ENCODE measurements around the gene IPO8.
"Not testable (repeated sequence)": the region's sequence is repeated elsewhere in the genome, so short reads cannot be mapped to it uniquely, and the experiment has no call there.

IPO8 gene

DNA sequence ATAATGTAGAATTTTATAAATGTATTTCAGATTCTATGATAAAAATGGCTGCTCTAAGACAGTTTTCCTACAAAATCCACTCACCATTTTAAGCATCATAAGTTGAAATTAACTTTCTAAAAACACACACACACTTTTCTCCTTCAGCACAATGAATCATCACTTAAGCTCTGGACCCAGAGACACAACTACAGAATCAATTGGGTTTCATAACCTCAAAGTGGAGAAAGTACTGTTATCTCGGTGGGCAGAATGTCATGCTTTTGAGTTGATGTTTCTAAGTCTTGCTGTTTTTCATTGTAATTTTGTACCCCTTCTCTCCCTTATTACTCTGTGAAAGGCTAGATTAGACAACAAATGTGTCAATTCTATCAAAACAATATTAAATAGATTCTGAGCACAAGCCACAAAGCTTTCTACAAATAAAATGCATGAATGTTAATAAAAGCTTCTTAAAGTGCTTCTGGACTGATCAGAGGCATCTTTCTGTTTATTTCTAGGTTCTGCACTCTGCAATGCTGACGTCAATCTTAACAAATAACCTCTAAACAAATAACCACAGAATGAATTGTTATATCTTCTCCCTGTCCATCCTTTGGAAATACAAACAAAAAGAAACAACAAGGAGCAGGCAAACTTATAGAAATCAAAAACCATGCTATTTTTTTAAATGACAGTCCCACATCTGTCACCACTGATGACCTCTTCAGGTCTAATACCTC lies 8.2 kb downstream of the IPO8 start:
- DNase-seq (ENCODE audit: low spot score): no peak

DNA sequence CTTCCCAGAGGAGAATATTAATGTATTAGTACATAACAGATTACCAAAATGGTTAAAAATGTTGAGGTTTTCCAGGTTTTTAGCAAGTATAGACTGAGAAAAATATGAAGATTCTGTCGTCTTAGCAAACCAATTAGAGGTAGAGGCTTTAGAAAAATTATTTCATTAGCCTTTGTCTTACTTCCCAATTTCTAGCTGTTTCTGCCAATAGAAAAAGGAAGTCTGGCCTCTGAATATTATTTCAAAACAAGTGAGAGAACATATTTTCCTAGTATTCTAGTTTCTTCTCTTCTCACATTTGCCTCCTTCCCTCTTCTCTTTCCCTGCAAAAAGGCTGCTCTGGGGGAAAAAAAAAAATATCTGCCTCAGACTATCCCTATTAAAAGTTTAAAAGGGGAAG lies 16.4 kb downstream of the IPO8 start:
- no peak for DNase-seq (ENCODE audit: low spot score)

DNA sequence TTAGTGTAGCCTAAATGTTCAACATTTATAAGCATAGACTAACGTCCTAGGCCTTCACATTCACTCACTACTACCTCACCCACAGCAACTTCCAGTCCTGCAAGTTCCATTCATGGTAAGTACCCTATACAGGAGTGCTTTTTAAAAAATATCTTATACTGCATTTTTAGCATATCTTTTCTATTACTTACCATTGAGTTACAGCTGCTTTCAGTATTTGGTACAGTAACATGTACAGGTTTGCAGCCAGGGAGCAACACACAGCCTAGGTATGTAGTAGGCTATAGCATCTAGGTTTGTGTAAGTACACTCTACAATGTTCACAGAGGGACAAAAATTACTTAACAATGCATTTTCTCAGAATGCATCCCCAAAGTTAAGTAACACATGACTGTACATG lies 17.4 kb downstream of the IPO8 start:
- no peak for DNase-seq (ENCODE audit: low spot score)

DNA sequence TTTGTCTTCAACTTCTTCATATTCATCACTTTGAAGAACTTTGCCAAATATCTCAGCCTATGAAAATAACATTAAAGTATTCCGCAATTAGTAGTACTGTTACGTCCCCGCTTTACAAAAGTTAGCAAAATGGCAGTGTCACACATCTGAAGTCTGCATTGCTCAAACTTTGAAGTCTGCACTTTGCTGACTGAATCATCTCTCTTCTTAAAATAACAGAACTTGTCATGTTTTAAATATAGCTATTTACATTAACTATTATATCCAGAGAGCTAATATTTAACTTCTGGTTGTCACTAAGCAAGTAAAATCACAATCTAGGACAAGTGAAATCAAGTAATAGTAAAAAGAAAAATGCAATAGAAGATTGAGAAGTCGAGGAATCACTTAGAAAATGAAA lies 34.5 kb downstream of the IPO8 start:
- no peak for DNase-seq (ENCODE audit: low spot score)

DNA sequence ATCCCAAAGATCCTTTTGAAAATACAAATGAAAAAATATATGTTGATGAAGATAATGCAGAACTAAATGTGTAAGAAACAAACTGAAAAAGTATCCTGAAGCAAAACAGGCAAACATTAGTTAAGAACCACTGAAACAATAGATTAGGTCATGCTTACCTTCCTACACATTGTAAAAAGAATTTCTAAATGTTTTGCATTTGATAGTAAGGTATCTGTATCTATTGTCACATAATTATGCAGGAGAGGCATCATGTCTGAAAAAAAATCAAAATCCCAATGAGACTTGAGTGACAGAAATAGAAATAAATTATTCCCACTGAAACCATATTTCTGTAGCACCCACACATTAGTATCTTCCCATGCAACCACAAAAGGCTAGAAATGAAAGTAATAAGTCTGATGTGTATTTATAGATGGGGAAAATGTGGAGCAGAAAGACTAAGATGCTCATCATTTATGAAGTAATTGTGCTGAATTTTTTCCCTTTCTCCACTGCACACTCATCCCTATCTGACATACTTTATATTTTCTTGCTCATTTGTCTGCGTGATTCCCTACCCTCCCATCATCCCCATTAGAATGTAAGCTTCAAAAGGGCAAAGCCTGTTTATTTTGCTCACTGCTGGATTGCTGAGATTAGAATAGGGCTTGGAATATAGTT lies 43.5 kb downstream of the IPO8 start:
- DNase-seq (ENCODE audit: low spot score): no peak

DNA sequence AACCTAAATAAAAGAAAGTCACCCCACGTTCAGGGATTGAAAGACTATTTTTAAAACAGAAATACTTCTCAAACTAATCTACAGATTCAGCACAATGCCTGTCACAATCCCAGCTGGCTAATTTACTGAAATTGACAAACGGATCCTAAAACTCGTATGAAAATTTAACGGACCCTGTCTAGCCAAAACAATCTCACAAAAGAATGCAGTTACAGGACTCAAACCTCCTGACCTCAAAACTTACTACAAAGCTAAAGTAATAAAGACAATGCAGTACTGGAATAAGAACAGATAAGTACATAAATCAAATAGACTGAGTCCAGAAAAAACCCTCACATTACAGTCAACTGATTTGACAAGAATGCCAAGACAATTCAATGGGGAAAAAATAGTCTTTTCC lies 48.8 kb downstream of the IPO8 start:
- DNase-seq (ENCODE audit: low spot score): no peak

DNA sequence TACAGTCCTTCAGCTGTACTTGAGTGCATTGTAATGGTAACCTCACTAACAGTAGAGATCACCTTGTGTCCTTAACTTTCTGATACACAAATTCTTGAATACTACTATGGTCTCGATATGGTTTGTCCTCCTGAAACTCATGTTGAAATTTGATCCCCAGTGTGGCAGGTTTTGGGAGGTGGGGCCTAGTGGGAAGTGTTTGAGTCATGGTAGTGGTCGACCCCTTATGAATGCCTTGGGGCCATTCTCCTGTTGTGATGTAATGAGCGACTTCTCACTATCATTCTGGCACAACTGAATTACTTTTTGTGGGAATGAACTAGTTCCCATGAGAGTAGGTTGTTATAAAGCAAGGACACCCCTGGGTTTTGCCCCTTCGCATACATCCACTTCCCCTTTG lies 52.3 kb downstream of the IPO8 start:
- DNase-seq (ENCODE audit: low spot score): no peak

DNA sequence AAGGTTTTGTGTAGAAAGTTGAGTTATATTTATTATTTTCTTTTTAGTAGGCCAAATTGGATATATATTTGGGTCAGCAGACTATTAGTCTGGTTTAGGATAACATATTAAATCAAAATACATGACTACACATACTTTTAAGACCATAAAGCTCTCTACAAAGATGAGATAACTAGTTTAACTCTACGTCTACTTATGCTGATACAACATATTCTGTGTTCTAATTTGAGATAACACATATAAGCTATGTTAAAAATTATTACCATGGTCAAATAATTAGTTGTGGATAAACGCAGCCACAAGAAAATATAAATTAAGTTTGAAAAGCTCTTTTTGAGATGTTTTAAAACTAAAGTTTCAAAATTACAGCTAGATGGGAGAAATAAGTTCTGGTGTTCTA lies 55.3 kb downstream of the IPO8 start:
- no peak for DNase-seq (ENCODE audit: low spot score)

DNA sequence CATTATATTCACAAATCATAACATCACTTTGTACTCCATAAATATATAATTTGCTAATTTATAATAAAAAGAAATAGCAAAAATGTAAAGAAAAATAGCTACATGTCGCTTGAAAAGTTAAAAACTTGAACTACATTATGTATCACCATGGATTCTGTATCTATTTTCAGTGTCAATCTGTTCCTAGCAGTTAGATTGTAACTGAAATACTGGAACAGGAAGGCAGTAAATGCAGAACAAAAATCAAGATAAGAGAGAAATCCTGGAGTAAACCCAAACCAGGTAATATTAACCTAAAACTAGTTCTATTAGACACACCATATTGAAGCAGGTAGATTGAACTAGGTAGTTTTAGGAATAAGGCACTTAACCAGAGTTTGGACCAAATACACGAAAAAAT lies 60.3 kb downstream of the IPO8 start:
- no peak for DNase-seq (ENCODE audit: low spot score)

DNA sequence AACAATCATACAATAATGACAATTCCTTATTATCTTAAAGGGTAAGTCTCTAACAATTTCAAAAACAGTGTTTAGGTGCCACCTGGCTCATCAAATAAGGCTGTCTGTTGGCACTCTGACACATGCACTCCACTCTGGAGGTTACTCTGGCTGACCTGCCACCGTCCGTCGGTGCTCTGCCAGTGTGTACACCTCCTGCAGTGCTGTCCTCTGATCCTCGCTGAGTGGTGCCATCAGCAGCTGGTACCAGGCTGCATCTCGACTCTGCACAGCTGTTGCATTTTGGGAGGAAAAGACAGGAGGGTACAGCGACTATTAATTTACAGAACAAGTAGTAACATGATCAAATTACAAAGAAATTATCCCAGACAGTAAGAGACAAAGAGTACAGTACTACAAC lies 63.9 kb downstream of the IPO8 start:
- DNase-seq (ENCODE audit: low spot score): no peak

DNA sequence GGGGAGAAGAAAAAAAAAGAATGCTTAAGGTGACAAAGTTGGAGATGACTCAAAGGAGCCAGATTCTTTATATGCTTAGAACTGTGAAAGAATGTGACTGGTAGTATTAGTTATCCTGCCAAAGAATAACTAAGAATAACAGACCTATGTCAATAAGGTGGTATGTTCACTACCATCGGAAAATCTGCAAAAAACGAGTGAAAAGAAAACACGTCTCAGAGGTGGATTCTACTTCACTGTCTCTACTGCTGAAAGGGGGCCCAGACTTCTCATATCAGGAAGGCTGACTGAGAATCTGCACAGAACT lies 64.7 kb downstream of the IPO8 start:
- no peak for DNase-seq (ENCODE audit: low spot score)

DNA sequence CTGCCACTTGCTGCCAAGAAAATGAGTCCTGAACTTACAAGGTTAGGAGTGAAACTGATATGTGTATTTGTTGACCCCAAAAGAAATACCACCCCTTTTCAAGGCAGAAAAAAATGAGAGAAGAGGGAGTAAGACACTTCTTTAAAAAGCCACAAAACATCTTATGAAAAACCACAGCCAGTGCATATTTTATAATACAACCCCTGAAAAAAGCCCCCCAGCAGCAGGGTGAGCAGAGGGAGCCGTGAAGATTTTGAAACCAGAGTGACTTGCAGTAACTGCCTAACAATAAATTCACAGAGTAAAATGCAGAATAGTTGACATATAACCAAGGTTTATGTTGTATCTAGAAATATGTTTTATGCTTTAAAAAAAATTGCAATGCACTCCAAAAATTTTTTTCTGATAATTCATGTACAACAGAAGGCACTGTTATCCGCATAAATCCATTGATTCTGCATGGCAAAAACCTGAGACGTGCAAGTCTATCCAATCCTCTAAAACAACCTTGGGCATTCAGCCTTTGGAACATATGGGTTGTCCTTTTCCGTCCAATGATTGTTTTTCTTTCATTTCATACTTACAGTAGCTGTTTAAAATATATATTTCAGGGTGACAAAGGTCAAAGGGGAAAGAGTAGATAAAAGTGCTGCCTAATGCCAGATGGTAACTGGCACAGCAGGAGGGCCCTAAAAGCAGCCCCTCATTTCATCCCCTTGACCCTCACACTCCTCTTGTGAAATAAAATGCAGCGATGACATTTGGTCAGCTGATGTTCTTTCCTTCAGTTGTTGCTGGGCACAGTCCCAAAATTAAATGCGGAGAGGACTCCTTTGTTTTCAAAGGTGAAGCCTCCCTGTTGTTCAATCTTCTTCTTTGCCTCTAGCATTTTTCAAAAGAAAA lies 65.3 kb downstream of the IPO8 start:
- no peak for DNase-seq (ENCODE audit: low spot score)

DNA sequence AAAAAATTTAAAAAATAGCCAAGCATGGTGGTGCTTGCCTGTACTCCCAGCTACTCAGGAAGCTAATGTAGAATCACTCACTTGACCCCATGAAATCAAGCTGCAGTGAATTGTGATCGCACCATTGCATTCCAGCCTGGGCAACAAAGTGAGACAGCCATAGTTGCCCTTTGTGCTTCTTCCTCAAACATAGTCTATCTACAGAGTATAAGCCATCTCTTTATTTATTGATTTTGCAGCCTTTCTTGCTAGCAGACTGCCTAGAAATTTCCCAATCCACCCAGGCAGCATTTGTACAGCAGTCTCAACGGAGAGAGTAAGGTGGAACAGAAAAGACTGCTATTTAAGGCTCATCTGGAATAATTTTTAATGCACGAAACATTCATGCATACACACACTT lies 68.8 kb downstream of the IPO8 start:
- DNase-seq (ENCODE audit: low spot score): no peak

DNA sequence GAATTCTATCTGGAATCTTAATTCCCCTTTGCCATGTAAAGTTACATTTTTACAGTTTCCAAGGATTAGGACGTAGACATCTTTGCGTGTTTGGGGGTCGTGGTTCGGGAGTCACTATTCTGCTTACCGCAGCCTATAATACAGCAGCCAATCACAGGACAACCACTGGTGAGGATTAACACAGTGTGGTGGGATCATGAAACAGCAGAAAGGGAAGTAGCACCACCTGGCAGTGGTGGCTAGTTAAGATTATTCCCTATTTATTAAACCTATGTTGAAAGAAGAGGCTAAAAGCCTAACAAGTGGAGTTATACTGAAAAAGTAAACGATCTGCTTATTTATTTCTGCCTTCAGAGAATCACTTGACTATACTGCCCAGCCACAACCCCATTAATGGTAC lies 71.7 kb downstream of the IPO8 start:
- no peak for DNase-seq (ENCODE audit: low spot score)

DNA sequence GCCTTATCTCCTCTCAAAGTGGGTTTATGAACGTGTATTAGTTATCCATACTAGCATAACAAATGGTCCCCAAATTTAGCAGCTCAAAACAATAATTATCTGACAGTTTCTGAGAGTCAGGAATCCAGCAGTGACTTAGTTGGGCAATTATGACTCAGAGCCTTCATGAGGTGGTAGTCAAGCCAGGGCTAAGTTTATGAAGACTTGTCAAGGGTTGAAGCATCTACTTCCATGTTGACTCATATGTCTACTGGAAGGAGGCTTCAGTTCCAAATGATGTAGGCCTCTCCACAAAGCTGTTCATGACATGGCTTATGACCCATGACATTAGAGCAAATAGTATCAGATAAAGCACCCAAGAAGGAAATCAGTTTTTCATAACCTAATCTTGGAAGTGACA lies 73.2 kb downstream of the IPO8 start:
- no peak for DNase-seq (ENCODE audit: low spot score)

DNA sequence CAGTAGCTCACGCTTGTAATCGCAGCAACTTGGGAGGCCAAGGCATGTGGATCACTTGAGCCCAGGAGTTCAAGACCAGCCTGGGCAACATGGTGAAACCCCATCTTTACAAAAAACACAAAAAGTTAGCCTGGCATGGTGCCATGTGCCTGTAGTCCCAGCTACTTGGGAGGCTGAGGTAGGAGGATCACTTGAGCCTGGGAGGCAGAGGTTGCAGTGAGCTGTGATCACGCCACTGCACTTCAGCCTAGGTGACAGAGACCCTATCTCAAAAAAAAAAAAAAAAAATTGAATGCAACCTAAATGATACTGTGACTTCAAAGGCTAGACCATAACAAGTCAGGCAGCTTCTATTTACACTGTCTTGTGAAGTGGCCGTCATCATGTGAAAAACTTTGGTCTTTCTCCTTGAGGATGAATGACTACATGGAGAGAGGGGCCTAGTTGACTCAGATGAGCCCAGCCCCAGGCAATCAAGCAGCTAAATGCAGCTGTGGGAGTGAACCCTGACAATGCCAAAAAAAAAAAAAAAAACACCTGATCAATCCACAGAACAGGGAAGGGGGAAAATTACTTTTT lies 73.9 kb downstream of the IPO8 start:
- not testable (repeated sequence) for DNase-seq (ENCODE audit: low spot score)

DNA sequence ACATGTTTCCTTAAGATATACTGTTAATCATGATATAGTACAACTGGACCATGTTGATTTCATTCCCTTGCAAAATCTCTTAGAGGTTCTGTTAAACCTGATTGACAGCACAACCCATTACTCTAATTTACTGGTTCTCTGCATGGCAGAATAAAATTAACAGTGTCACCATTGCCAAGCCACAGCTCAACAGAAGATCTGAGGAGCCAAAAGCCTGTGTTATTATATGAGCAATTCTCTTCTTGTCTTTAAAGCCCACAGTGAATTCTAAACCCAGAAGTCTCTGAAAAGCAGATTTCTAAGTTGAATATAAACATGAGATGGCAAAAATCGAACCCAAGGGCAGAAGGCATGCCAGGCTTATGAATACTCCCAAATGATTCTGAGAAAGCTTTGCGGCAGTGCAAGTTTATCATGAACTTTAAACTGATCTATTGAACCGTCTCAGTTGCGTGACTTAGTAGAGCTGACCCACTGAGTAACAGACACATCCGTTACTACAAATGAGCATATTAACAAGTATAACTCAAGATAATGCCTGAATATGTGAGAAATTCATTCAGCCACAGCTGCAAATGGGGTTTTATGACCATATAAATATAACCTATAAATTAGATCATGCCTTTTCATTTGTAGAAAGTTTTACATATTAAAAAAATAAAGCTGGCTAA lies 78.2 kb downstream of the IPO8 start:
- DNase-seq (ENCODE audit: low spot score): no peak

DNA sequence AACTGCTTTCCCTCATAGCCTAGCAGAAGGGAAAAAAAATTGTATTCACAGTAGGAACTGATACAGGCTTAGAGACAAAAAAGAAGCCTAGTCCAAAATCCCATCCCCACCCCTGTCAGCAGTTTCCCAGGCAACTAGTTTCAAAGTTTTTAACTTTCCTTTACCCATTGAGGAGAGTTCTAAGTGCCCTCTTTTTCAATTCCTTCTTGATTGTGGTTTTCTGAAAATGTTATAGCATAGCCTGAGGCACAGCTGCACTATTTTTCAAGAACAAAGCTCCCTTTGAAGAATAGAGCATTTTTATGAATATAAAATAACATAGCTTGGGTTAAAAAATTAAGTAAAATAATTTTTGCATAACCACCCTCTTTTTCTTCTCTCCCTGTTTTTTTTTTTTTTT lies 81.6 kb downstream of the IPO8 start:
- DNase-seq (ENCODE audit: low spot score): peak; percentile 78

DNA sequence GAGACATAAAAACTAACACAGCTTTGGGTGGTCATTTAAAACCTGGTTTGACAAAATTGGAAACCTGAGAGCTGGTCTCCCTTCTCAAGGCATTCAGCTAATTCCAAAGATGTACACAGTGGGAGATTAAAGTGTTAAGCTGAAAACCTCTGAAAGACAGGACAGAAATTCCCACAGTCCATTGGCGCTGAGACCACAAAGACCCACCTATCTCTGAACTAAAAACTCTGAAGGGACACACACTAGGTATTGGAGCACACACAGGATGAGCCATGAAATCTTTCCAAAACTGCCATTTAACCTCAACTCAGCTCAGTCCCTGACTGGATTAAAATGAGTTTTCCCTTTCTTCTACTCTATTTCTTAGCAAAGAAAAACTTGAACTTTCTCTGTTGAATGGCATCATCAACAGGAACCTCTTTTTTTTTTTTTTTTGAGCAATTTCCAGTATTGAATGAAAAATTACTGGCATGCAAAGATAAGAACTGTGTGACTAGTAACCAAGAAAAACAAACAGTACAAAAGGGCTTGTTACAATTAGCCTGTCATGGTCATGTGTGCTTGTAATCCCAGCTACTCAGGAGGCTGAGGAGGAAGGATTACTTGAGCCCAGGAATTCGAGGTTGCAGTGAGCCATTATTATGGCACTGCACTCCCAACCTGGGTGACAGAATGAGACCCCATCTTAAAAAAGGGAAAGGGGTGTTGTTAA lies 82.4 kb downstream of the IPO8 start:
- peak; percentile 79 for DNase-seq (ENCODE audit: low spot score)

DNA sequence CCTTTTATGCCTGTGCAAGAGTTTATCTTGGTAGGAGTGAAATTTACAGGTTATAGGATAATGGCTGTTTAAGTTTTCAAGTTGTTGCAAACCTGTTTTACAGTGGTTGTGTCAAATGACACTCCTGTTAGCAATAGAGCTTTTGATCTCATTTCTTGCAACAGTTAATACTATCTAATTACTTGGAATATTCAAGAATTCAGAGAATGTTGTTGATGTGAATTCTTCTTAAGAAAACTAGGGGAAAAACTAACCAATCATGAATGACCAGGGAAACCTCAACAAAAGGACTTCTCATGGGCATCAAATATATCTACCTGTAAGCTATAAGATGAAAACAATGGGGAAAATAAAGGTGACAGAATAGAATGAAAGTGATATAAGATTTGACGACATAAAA lies 85.0 kb downstream of the IPO8 start:
- no peak for DNase-seq (ENCODE audit: low spot score)

DNA sequence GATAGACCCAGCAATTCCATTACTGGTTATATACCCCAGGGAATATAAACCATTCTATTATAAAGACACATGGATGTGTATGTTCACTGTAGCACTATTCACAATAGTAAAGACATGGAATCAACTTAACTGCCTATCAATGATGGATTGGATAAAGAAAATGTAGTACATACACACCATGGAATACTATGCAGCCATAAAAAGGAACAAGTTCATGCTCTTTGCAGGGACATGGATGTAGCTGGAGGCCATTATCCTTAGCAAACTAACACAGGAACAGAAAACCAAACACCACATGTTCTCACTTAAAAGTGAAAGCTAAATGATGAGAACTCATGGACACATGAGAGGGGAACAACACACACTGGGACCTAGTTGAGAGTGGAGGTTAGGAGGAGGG lies 85.8 kb downstream of the IPO8 start:
- DNase-seq (ENCODE audit: low spot score): not testable (repeated sequence)

DNA sequence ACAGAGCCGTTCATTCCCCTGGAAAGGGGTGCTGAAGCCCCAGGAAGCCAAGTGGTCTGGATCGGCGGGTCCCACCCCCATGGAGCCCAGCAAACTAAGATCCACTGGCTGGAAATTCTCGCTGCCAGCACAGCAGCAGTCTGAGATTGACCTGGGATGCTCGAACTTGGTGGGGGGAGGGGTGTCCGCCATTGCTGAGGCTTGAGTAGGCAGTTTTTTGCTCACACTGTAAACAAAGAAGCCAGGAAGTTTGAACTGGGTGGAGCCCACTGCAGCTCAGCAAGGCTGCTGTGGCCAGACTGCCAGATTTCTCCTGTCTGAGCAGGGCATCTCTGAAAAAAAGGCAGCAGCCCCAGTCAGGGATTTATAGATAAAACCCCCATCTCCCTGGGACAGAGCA lies 91.4 kb downstream of the IPO8 start:
- not testable (repeated sequence) for DNase-seq (ENCODE audit: low spot score)
